ENCODE data around the gene RBM22. TPM values are rescaled to one million over a fixed set of nuclear protein-coding genes. Genes with fewer than 3 reads are reported as not detected.
A peak's percentile ranks its signal among the peaks of the same experiment; 100 is the strongest.

RBM22 gene
- total RNA-seq, 1 experiment from 2014 or later = 57.3 TPM

DNA sequence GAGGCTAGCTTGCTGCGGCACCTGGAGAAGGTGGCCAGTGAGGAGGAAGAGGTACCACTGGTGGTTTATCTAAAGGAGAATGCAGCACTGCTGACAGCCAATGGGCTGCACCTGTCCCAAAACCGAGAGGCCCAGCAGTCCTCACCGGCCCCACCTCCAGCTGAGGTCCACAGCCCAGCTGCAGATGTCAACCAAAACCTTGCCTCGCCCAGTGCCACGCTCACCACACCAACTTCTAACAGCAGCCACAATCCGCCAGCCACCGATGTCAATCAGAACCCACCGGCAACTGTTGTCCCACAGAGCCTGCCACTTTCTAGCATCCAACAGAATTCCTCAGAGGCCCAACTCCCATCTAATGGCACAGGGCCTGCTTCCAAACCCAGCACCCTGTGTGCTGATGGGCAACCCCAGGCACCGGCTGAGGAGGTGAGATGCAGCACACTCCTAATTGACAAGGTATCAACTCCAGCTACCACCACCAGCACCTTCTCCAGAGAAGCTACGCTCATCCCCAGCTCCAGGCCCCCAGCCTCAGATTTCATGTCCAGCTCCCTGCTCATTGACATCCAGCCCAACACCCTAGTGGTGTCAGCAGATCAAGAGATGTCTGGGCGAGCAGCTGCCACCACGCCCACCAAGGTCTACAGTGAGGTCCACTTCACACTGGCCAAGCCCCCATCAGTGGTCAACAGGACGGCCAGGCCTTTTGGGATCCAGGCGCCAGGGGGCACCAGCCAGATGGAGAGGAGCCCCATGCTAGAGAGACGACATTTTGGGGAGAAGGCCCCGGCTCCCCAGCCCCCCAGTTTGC, 52.4 kb downstream of the RBM22 start:
- no TSS peak for BruUV-seq (replicated peaks)
- Histone ChIP-seq H3K27me3 (ENCODE audit: insufficient read depth, low read depth) (no peaks in the 10 kb centered on the region), H3K9me2 (ENCODE audit: insufficient read depth) (no peaks in the 10 kb centered on the region), H3K4me2 (no peak overlapping the region), H3K79me2 (ENCODE audit: low read depth) (no peaks in the 10 kb centered on the region), H2AFZ (no peak overlapping the region), H3K36me3 (ENCODE audit: low read depth) (no peaks in the 10 kb centered on the region), H3K9me3 (ENCODE audit: insufficient read depth, low read depth) (no peaks in the 10 kb centered on the region), H3F3A (ENCODE audit: insufficient read depth, low read depth) (peaks cover 6% of the 10 kb centered on the region; the same call in 1 of the 2 replicates), H3K27ac (no peak overlapping the region), H3K4me3 (no peak overlapping the region), H4K20me1 (ENCODE audit: insufficient read depth) (no peaks in the 10 kb centered on the region), H3K4me1 (replicated peaks; ENCODE audit: insufficient read depth) (peaks cover 26% of the 10 kb centered on the region)
- CTCF ChIA-PET = no interaction called here
- intact Hi-C loops (cut with micrococcal nuclease; ENCODE audit: unreplicated experiment) = no loop called here
- DNase-seq = no peak
- POLR2A ChIA-PET (ENCODE audit: unreplicated experiment) = no interaction called here
- TF ChIP-seq, protein P1, sequence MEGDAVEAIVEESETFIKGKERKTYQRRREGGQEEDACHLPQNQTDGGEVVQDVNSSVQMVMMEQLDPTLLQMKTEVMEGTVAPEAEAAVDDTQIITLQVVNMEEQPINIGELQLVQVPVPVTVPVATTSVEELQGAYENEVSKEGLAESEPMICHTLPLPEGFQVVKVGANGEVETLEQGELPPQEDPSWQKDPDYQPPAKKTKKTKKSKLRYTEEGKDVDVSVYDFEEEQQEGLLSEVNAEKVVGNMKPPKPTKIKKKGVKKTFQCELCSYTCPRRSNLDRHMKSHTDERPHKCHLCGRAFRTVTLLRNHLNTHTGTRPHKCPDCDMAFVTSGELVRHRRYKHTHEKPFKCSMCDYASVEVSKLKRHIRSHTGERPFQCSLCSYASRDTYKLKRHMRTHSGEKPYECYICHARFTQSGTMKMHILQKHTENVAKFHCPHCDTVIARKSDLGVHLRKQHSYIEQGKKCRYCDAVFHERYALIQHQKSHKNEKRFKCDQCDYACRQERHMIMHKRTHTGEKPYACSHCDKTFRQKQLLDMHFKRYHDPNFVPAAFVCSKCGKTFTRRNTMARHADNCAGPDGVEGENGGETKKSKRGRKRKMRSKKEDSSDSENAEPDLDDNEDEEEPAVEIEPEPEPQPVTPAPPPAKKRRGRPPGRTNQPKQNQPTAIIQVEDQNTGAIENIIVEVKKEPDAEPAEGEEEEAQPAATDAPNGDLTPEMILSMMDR (conservative IDR thresholded peaks at IDR 0.05) = no peak
- TF ChIP-seq EZH2 (IDR thresholded peaks at IDR 0.05; ENCODE audit: low read depth) = no peak

DNA sequence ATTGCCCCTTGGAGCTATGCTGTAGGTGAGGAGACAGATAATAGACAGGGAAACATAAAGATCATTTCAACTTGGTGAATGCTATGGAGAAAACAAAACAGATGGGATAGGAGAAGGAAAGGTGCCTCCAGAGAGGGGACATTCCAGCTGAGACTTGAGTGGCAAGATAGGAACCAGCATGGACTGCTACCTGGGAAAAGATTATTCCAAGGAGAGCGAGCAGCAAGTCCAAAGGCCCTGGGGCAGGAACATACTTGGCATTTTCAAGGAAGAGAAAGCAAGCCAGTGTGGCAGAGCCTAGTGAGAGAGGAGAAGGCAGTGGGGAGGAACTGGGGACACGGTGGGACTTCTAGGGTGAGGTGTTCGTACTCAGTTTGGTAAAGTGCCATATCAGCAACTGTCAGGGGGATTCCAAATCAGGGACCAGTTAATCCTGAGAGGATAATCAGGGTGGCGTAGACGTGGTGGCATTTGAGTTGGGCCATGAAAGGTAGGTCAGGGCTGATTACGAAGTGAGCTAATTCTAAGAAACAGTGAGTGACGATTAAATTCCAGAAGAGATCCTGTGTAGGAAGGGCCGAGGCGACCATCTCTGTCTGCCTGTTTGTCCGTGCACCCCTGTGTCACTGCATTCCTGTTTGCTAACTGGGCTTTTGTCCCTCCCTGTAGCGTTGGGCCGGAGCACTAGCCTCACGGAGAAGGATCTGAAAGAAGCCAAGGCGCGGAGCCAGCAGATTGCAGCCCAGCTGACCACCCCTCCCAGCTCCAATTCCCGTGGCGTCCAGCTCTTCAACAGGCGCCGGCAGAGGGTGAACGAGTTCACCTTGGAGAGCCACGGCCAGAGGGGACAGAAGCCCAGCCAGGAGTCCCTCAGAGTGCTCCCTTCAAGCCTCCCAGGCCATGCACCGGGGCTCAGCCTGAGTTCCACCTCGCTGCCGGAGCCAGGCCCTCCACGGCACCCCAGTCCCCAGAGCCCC, 53.3 kb downstream of the RBM22 start:
- Histone ChIP-seq H3K36me3 (ENCODE audit: low read depth) (no peaks in the 10 kb centered on the region), H2AFZ (no peak overlapping the region), H3K27ac (no peak overlapping the region), H3K4me1 (replicated peaks; ENCODE audit: insufficient read depth) (peaks cover 35% of the 10 kb centered on the region), H3K79me2 (ENCODE audit: low read depth) (no peaks in the 10 kb centered on the region), H3K9me3 (ENCODE audit: insufficient read depth, low read depth) (no peaks in the 10 kb centered on the region), H3K4me2 (no peak overlapping the region), H3F3A (ENCODE audit: insufficient read depth, low read depth) (peaks cover 11% of the 10 kb centered on the region; the same call in 1 of the 2 replicates), H3K9me2 (ENCODE audit: insufficient read depth) (no peaks in the 10 kb centered on the region), H4K20me1 (ENCODE audit: insufficient read depth) (no peaks in the 10 kb centered on the region), H3K27me3 (ENCODE audit: insufficient read depth, low read depth) (no peaks in the 10 kb centered on the region), H3K4me3 (no peak overlapping the region)
- ChIA-PET POLR2A (ENCODE audit: unreplicated experiment) (no interaction called here), CTCF (interaction anchor here (0.6 kb wide), 1 partner anchor 10 kb away, joined by 4 read pairs; no protein-coding TSS in a partner anchor)
- no peak for DNase-seq
- TF ChIP-seq, protein P1 (conservative IDR thresholded peaks at IDR 0.05) = no peak
- no peak for TF ChIP-seq EZH2 (IDR thresholded peaks at IDR 0.05; ENCODE audit: low read depth)
- intact Hi-C loops (cut with micrococcal nuclease; ENCODE audit: unreplicated experiment) = no loop called here
- BruUV-seq (replicated peaks) = no TSS peak

DNA sequence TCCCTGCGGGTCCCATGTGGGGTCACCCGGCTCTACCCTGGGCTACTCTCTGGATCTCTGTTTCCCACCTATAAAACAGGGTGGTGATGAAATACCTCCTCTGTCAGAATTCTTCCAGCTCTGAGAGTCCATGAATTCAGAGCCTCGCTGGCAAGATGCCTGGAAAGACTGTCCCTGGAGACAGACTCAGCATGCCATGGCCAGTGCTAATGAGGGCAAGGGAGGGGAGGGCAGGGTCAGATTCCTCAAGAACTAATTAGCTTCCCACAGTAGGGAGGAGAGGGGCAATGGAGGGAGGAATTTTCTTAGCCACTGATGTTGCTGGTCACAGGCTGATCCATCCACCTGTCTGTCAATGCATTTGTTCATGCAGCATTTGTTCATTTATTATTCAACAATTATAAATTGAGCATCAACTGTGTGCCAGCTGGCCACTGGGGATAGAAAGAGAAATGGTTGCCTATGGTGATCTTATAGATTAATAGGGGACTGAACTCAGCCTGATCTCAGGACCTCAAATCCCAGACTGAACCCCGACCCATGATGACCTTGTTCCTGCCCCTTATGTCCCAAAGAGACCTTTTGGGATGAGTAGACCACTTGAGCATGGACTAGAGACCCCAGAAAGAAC, 55.7 kb downstream of the RBM22 start:
- Histone ChIP-seq H3K4me2 (no peak overlapping the region; the same call in 1 of the 2 replicates), H3K9me2 (ENCODE audit: insufficient read depth) (no peaks in the 10 kb centered on the region), H4K20me1 (ENCODE audit: insufficient read depth) (no peaks in the 10 kb centered on the region), H3K4me3 (no peak overlapping the region), H3K9me3 (ENCODE audit: insufficient read depth, low read depth) (no peaks in the 10 kb centered on the region), H3F3A (ENCODE audit: insufficient read depth, low read depth) (peaks cover 26% of the 10 kb centered on the region), H3K27me3 (ENCODE audit: insufficient read depth, low read depth) (no peaks in the 10 kb centered on the region), H3K36me3 (ENCODE audit: low read depth) (no peaks in the 10 kb centered on the region), H2AFZ (no peak overlapping the region), H3K27ac (no peak overlapping the region), H3K4me1 (replicated peaks; ENCODE audit: insufficient read depth) (peaks cover 48% of the 10 kb centered on the region), H3K79me2 (ENCODE audit: low read depth) (no peaks in the 10 kb centered on the region)
- POLR2A ChIA-PET (ENCODE audit: unreplicated experiment) = interaction anchor here (0.6 kb wide), 1 partner anchor 30 kb away, joined by 6 read pairs; no protein-coding TSS in a partner anchor
- BruUV-seq (replicated peaks) = no TSS peak
- intact Hi-C loops (cut with micrococcal nuclease; ENCODE audit: unreplicated experiment) = no loop called here
- TF ChIP-seq, protein P1 (conservative IDR thresholded peaks at IDR 0.05) = no peak
- TF ChIP-seq EZH2 (IDR thresholded peaks at IDR 0.05; ENCODE audit: low read depth) = no peak
- peak; percentile 42 to 43 for DNase-seq
- CTCF ChIA-PET = no interaction called here
